SK-N-SH treated with all-trans-retinoic acid at 6 μM for 48 hours (cell line): Measurements from ENCODE around the gene EWSR1.

ENCODE experiments used
- CSDC2 ChIP-seq: fragments of 250-450 bp; sonication (Bioruptor Pico); IDR thresholded peaks from 2 replicates; pipeline ENCODE4 v1.5.0; 2020; ENCODE audit warnings: mild to moderate bottlenecking, moderate library complexity
- SNAI2 ChIP-seq: fragments of 250-450 bp; sonication (Bioruptor Pico); IDR thresholded peaks from 2 replicates; pipeline ENCODE4 v1.5.0; 2020; ENCODE audit warnings: mild to moderate bottlenecking, moderate library complexity
- ZNF8 ChIP-seq: fragments of 450-650 bp; formaldehyde crosslinking; IDR thresholded peaks from 2 replicates; pipeline ENCODE4 v1.5.0; 2020; ENCODE audit warnings: mild to moderate bottlenecking, moderate library complexity

GRCh38 chr22:29327089-29327764 lies 59.2 kb downstream of the EWSR1 start:
- no peak for TF ChIP-seq SNAI2
- no peak for TF ChIP-seq ZNF8 (CRISPR knock-in tag)
- no peak for TF ChIP-seq CSDC2 (CRISPR knock-in tag)
